ENCODE data around the gene INTS14. TPM values are rescaled to one million over a fixed set of nuclear protein-coding genes. Genes with fewer than 3 reads are reported as not detected.

The INTS14 gene
- total RNA-seq, 2 experiments from 2014 or later: 42.5 to 42.7 TPM

DNA sequence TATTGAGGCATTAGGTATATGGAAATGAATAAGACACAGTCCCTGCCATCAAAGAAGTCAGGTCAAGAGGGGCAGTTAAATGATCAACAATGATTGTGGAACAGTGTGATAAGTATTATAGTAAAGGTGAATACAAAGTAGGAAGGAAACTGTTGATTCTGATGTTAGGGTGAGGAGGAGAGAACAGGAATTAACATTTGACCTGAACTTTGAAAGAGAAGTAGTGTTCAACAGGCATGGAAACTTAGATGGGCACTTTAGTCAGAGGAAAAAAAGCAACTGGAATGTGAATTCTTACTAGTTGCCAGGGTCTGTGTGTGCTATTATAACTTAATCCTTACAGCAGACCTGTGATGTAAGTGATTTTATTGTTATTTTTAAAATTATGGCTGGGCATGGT is 63.1 kb downstream of the INTS14 start:
- peaks cover 1% of the 10 kb centered on the region for H3K36me3 Mint-ChIP-seq
- peaks cover 17% of the 10 kb centered on the region for H3K4me1 Mint-ChIP-seq (ENCODE audit: low read depth)
- intact Hi-C loops (cut with micrococcal nuclease): no loop called here
- ChIA-PET CTCF (no interaction called here), POLR2A (no interaction called here)
- H3K27ac Mint-ChIP-seq: no peak overlapping the region
- H3K9me3 Mint-ChIP-seq: peaks cover 4% of the 10 kb centered on the region
- no peak overlapping the region for H3K4me3 Mint-ChIP-seq
- H3K27me3 Mint-ChIP-seq: no peaks in the 10 kb centered on the region
- DNase-seq: no peak

DNA sequence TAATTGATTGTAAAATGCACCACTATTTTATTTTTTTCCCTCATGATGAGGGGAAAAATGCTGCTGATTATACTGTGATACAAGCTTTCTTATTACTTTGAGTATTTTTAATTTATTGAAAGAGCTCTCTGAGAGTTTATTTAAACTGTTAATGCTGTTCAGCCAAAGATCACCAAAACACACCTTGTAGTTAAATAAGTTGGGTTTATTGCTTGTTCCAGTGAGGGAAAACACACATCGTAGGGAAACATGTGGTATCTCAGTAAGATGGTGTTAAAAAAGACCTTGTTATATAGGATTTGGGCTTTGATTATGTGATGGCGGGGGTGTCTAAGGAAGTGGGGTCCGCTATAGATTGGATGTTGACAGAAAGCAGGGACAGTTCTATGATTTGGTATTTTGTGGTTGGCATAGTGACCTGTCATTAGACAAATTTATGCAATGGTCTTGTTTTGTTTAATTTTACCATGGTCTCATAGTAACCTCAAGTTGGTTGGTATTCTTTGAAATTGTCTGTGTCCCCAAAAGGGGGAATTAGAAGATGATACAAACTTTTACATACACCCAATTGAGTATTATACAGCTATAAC is 69.6 kb downstream of the INTS14 start:
- H3K4me3 Mint-ChIP-seq: no peak overlapping the region
- ChIA-PET POLR2A (no interaction called here), CTCF (no interaction called here)
- intact Hi-C loops (cut with micrococcal nuclease): no loop called here
- H3K36me3 Mint-ChIP-seq: no peaks in the 10 kb centered on the region
- no peak for DNase-seq
- H3K4me1 Mint-ChIP-seq (ENCODE audit: low read depth): peaks cover 14% of the 10 kb centered on the region
- no peaks in the 10 kb centered on the region for H3K27me3 Mint-ChIP-seq
- H3K9me3 Mint-ChIP-seq: no peaks in the 10 kb centered on the region
- H3K27ac Mint-ChIP-seq: no peak overlapping the region

DNA sequence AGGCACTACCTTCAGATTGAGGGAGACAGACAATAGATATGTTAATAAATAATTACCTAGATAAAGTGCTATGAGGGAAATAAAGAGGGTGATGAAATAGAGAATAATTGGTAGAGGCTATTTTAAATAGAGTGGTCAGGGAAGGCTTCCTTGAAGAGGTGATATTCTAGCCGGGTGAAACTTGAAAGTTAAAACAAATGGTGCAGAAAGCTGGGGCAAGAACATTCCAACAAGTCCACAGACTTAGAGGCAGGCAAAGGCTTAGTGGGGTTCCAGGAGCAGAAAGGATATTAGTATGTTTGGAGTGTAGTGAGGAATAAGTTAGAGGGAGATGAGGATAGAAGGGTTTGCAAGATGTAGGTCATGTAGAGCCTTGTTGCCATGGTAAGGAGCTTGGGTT is 70.6 kb downstream of the INTS14 start:
- POLR2A ChIA-PET: no interaction called here
- DNase-seq: no peak
- intact Hi-C loops (cut with micrococcal nuclease): no loop called here
- H3K27ac Mint-ChIP-seq: no peak overlapping the region
- CTCF ChIA-PET: no interaction called here
- H3K9me3 Mint-ChIP-seq: no peaks in the 10 kb centered on the region
- no peaks in the 10 kb centered on the region for H3K36me3 Mint-ChIP-seq
- no peak overlapping the region for H3K4me3 Mint-ChIP-seq
- H3K27me3 Mint-ChIP-seq: no peaks in the 10 kb centered on the region
- H3K4me1 Mint-ChIP-seq (ENCODE audit: low read depth): peaks cover 14% of the 10 kb centered on the region

DNA sequence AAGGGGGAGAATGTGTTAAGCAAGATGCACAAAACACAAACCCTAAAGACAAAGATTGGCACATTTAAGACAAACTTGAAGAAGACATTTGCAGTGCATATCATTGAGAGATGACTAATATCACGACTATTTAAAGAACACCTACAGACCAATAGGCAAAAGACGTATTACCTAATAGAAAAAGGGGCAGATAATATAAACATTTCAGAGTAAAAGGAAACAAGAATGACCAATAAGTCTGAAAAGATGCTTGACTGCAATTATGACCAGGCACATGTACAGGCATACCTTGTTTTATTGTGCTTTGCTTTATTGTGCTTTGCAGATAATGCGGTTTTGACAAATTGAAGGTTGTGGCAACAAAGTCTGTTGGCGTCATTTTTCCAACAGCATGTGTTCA is 75.7 kb downstream of the INTS14 start:
- peaks cover 5% of the 10 kb centered on the region for H3K36me3 Mint-ChIP-seq
- DNase-seq: no peak
- no peak overlapping the region for H3K4me3 Mint-ChIP-seq
- no peak overlapping the region for H3K27ac Mint-ChIP-seq
- H3K9me3 Mint-ChIP-seq: no peaks in the 10 kb centered on the region
- POLR2A ChIA-PET: no interaction called here
- H3K4me1 Mint-ChIP-seq (ENCODE audit: low read depth): peaks cover 30% of the 10 kb centered on the region
- CTCF ChIA-PET: no interaction called here
- H3K27me3 Mint-ChIP-seq: no peaks in the 10 kb centered on the region
- intact Hi-C loops (cut with micrococcal nuclease): no loop called here

DNA sequence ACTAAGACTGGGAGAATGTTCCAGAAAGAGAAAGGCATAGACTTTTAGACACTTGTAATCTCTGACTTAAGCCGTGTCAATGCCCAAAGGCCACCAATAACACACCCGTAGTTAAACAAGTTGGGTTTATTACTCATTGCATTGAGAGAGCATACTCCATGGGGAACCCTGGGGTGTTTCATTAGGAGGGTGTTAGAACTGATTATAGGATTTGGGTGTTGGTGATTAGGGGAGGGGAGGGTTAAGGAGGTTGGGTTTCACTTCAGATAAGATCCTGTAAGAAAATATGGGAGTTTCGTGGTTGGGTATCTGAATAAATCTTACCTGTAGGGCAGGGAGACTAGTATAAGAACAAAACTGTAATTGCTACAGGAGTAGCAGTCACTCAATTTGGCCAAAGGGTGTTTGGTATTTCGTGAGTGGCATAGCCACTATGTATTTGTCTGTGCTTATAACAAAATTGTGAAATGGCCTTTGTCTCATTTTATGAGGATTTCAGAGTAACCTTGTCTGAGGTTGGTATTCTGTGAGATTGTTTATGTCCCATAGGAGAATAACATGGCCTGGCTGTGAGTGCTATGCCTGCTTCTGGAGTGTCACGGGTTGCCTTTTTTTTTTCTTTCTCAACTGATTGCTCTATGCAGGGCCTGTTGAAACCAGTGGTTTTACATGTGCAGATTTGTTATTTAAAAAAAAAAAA is 77.7 kb downstream of the INTS14 start:
- POLR2A ChIA-PET: no interaction called here
- Mint-ChIP-seq H3K4me3 (no peak overlapping the region), H3K4me1 (ENCODE audit: low read depth) (peaks cover 31% of the 10 kb centered on the region), H3K9me3 (no peaks in the 10 kb centered on the region), H3K27me3 (no peaks in the 10 kb centered on the region), H3K27ac (no peak overlapping the region), H3K36me3 (peaks cover 5% of the 10 kb centered on the region)
- intact Hi-C loops (cut with micrococcal nuclease): no loop called here
- DNase-seq: no peak
- CTCF ChIA-PET: no interaction called here

DNA sequence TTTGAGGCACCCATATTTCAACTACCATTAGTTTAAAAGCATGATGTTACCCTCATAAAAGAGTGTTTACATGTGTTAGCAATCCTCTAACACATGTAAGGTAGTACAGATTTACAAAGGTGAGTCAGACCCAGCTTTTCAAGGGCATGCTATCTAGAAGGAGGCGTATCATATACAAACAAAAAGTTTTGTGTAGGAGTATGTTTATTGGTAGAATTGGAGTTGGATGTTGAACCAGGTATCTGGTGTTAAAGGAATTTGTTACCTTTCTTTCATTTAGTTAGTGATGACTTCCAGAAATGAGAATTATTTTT is 78.2 kb downstream of the INTS14 start:
- Mint-ChIP-seq H3K27me3 (no peaks in the 10 kb centered on the region), H3K27ac (no peak overlapping the region), H3K9me3 (no peaks in the 10 kb centered on the region), H3K36me3 (peaks cover 5% of the 10 kb centered on the region), H3K4me1 (ENCODE audit: low read depth) (peaks cover 29% of the 10 kb centered on the region), H3K4me3 (no peak overlapping the region)
- POLR2A ChIA-PET: no interaction called here
- intact Hi-C loops (cut with micrococcal nuclease): no loop called here
- CTCF ChIA-PET: no interaction called here
- DNase-seq: no peak

DNA sequence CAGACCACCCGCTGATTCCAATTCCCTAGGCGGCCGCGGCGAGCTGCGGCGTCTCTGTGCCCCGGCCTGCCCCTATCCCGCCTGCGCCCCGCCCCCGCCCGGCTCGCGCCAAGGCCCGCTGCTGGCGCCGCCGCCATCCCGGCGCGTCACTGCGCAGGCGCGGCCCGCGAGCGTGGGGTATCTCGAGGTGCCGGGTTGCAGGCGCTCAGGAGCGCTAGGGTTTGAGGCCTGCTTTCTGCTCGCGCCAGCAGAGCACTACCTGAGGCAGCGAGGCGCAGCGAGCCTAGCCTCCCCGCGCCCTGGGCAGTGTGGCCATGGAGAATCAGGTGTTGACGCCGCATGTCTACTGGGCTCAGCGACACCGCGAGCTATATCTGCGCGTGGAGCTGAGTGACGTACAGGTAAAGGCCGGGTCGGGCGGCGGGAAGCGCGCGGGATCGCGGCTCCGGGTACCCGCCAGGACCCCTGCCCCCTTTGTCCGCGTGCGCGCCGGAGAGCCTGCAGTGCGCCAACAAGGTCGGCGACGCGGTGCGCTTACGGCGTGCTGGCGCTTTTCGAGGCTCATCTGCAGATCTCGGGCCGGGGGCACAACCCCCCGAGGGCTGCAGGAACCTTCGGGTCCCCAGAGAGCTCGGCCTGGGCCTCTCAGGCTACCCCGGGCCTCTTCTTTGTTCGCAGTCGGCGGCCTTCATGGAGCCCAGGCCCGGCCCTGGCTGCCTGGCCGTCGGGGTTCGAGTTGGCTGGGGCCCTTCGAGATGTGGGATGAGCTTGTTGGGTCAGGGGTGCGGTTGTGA is 80.4 kb downstream of the INTS14 start, which contains the start of gene HACD3:
Gene HACD3 (plus strand): TSS at position 146 of the 794 bp plus-strand sequence. CDS start 169 bp downstream, at position 315.
- Mint-ChIP-seq H3K4me1 (ENCODE audit: low read depth) (peaks cover 29% of the 10 kb centered on the region), H3K36me3 (peaks cover 5% of the 10 kb centered on the region), H3K27ac (peak within 1 kb of the TSS; percentile 77)

DNA sequence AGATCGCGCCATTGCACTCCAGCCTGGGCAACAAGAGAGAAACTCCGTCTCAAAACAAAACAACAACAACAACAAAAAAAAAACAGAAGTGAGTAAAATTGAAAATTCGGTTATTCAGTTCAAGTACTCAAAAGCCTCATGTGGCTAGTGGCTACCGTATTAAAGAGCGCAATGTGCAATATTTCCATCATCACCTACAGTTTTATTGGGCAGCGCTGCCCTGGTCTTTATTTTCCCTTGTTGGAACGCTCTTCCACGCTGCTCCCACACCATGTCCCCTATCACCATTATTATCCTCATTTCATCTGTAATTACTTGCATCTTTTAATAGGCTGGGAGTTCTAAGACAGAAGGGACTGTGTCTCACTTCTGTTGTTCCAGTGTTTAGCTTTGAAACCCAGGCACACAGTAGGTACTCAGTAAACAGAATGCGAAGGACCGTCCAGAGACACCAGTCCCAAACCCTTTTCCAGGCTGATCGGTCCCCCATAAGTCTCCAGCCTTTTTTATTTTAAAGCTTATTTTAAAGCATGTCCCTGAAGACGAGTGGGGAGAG is 81.1 kb downstream of the INTS14 start:
- ChIA-PET CTCF (interaction anchor here (1.1 to 3.2 kb wide), 2 partner anchors 13 to 81 kb away, joined by 3 to 15 read pairs; partner anchors contain the start of gene INTS14), POLR2A (interaction anchor here (1.1 to 2.1 kb wide), 6 partner anchors 12 to 765 kb away, joined by 3 to 16 read pairs (median 6); partner anchors contain the start of genes INTS14 and RNU5B-1)
- Mint-ChIP-seq H3K9me3 (no peaks in the 10 kb centered on the region), H3K27ac (peak overlapping the region; percentile 77), H3K4me1 (ENCODE audit: low read depth) (peaks cover 29% of the 10 kb centered on the region), H3K4me3 (peak overlapping the region; percentile 83), H3K27me3 (no peaks in the 10 kb centered on the region), H3K36me3 (peaks cover 3% of the 10 kb centered on the region)
- intact Hi-C loops (cut with micrococcal nuclease): loop anchor here (1.0 kb wide), 1 partner anchor 13 kb away; the partner anchor contains the start of gene DPP8
- no peak for DNase-seq

More for the DNA sequence above, 80.4 kb downstream of the INTS14 start, which contains the start of gene HACD3:
- Mint-ChIP-seq H3K9me3 (no peaks in the 10 kb centered on the region), H3K27me3 (no peaks in the 10 kb centered on the region), H3K4me3 (peak within 1 kb of the TSS; percentile 83)
- DNase-seq: peak; percentile 91
- ChIA-PET POLR2A (interaction anchor here (1.1 to 2.1 kb wide), 6 partner anchors 12 to 764 kb away, joined by 3 to 16 read pairs (median 6); partner anchors contain the start of genes INTS14 and RNU5B-1), CTCF (interaction anchor here (1.1 to 3.2 kb wide), 3 partner anchors 14 to 145 kb away, joined by 3 to 15 read pairs (median 5); partner anchors contain the start of gene INTS14)
- intact Hi-C loops (cut with micrococcal nuclease): loop anchor here (1.0 kb wide), 1 partner anchor 13 kb away; the partner anchor contains the start of gene DPP8

Other genes starting within 250 kb of the INTS14 start
- not detected for gene IGDCC3, start 233.1 kb downstream of the INTS14 start, total RNA-seq
- gene IGDCC4, start 188.2 kb downstream of the INTS14 start, total RNA-seq: under 1 TPM; 0.10 to 0.17 TPM
- gene DPP8, start 93.4 kb downstream of the INTS14 start, total RNA-seq: 10 to 100 TPM; 24.9 to 27.1 TPM
- gene HACD3, start 80.7 kb downstream of the INTS14 start, total RNA-seq: 10 to 100 TPM; 26.1 to 29.1 TPM
- gene SLC24A1, start 10.8 kb upstream of the INTS14 start, total RNA-seq: 10 to 100 TPM in 1 of 2 experiments, 1 to 10 TPM in 1; 8.8 to 13.5 TPM
- 10 to 100 TPM; 39.9 to 41.3 TPM for gene DENND4A, start 181.2 kb upstream of the INTS14 start, total RNA-seq

Measured in activated CD4-positive, alpha-beta memory T cell treated with anti-CD3 and anti-CD28 coated beads for 36 hours (primary cell).